K562 (cell line): ENCODE data around the gene APBB2. TPM values are rescaled to one million over a fixed set of nuclear protein-coding genes. Genes with fewer than 3 reads are reported as not detected.

Experiments used
- ATAC-seq: fragments of 200-7000 bp; cut with Tn5 transposase; 3 replicates; pipeline ENCODE4 v1.9.1; 2020; ENCODE audit warnings: moderate library complexity
- BruUV-seq: library from RNA; stranded (reverse); fragments of 400-500 nt; replicated peaks from 2 replicates; lab custom pipeline; 2021; lab: Mats Ljungman, UMichigan
- CTCF ChIA-PET: fragments of 300-600 bp; formaldehyde crosslinking; extraction: SDS; loops from one replicate; lab custom pipeline; 2021; ENCODE audit warnings: low intra/inter-chr PET ratio; lab: Yijun Ruan, JAX
- POLR2A ChIA-PET: fragments of 300-600, 350-650 bp; sonication (Branson Sonifier 250); formaldehyde crosslinking; extraction: SDS; loops from one replicate; lab custom pipeline; 2021; ENCODE audit warnings: antibody characterized with exemption, inconsistent platforms; lab: Yijun Ruan, JAX
- DNase-seq, 4 experiments: peaks; one replicate each; pipeline versions ENCODE4 v3.0.0 to v3.0.0-alpha.2; 2011 to 2018; ENCODE audit warnings: low spot score in 3 of 4, mixed read lengths in 3 of 4; ENCODE audit errors: extremely low read depth in 1 of 4
- FAIRE-seq: peaks from 2 replicates; lab custom pipeline; 2011; peaks lifted over from hg19 to GRCh38; lab: Jason Lieb, UNC
- H2AFZ ChIP-seq: 2 replicates; pipeline ENCODE4 v1.6.0; 2011; ENCODE audit warnings: low read depth, low read length, control low read depth, inconsistent platforms
- H3K27ac ChIP-seq: fragments of 200-600 bp; 3 replicates; pipeline ENCODE4 v1.8.0; 2011; ENCODE audit warnings: low read depth, mild to moderate bottlenecking, control low read depth, inconsistent platforms, low read length, moderate library complexity, mixed read lengths; ENCODE audit errors: extremely low read depth
- H3K27me3 ChIP-seq, 2 experiments: fragments of 300-600 bp in 1 of 2; 2 replicates in 1 of 2; 3 replicates in 1 of 2; pipeline versions ENCODE4 v1.6.0 to v1.8.0; 2011; ENCODE audit warnings: inconsistent platforms in 2 of 2, low read length in 2 of 2, mild to moderate bottlenecking in 1 of 2, mixed read lengths in 1 of 2, moderate library complexity in 1 of 2; ENCODE audit not compliant: control insufficient read depth in 2 of 2, insufficient read depth in 2 of 2
- H3K36me3 ChIP-seq: fragments of 300-600 bp; 3 replicates; pipeline ENCODE4 v1.8.0; 2011; ENCODE audit warnings: mild to moderate bottlenecking, low read length, inconsistent platforms; ENCODE audit not compliant: control insufficient read depth, insufficient read depth
- H3K4me1 ChIP-seq, 2 experiments: fragments of 200-600 bp in 1 of 2; replicated peaks in 1 of 2; 2 replicates in 1 of 2; 3 replicates in 1 of 2; pipeline versions ENCODE4 v1.5.1 to v1.8.0; 2011; ENCODE audit warnings: inconsistent platforms in 2 of 2, low read length in 2 of 2, mild to moderate bottlenecking in 1 of 2, mixed read lengths in 1 of 2, moderate library complexity in 1 of 2; ENCODE audit not compliant: control insufficient read depth in 2 of 2, insufficient read depth in 2 of 2
- H3K4me2 ChIP-seq: 2 replicates; pipeline ENCODE4 v1.6.1; 2011; ENCODE audit warnings: low read length, control low read depth, inconsistent platforms, mixed read lengths; ENCODE audit not compliant: insufficient read depth
- H3K4me3 ChIP-seq: fragments of 200-600 bp; sonication (generic), shearing (Covaris generic); 2 replicates; pipeline ENCODE4 v1.5.1; 2016; ENCODE audit warnings: control low read depth, inconsistent platforms
- H3K79me2 ChIP-seq: fragments of 200-600 bp; 3 replicates; pipeline ENCODE4 v1.8.0; 2011; ENCODE audit warnings: low read length, inconsistent platforms; ENCODE audit not compliant: control insufficient read depth, insufficient read depth
- H3K9ac ChIP-seq, 2 experiments: 2 replicates each; pipeline versions ENCODE4 v1.6.0 to v1.6.1; 2011; ENCODE audit warnings: low read depth in 2 of 2, low read length in 2 of 2, control low read depth in 1 of 2, inconsistent platforms in 1 of 2, mild to moderate bottlenecking in 1 of 2, mixed read lengths in 1 of 2; ENCODE audit not compliant: insufficient read depth in 1 of 2
- H3K9me1 ChIP-seq: one replicate; pipeline ENCODE4 v1.6.0; 2011; ENCODE audit warnings: inconsistent platforms, mild to moderate bottlenecking, low read length, moderate library complexity; ENCODE audit not compliant: control insufficient read depth, insufficient read depth
- H3K9me3 ChIP-seq: replicated peaks from 2 replicates; pipeline ENCODE4 v1.5.1; 2011; ENCODE audit warnings: low read depth, low read length, inconsistent platforms; ENCODE audit not compliant: control insufficient read depth, insufficient read depth
- H4K20me1 ChIP-seq: replicated peaks from 2 replicates; pipeline ENCODE4 v1.6.1; 2011; ENCODE audit warnings: low read length, inconsistent platforms, mixed read lengths; ENCODE audit not compliant: control insufficient read depth, insufficient read depth
- ARID1B ChIP-seq: fragments of 450-650 bp; IDR thresholded peaks from 2 replicates; pipeline ENCODE4 v1.6.1; 2016; ENCODE audit warnings: antibody characterized with exemption, mild to moderate bottlenecking, inconsistent platforms
- CHAMP1 ChIP-seq: fragments of 450-650 bp; IDR thresholded peaks from 2 replicates; pipeline ENCODE4 v1.6.1; 2016; ENCODE audit warnings: mild to moderate bottlenecking
- FOSL1 ChIP-seq: fragments of 200-800 bp; sonication (Bioruptor generic); conservative IDR thresholded peaks from 2 replicates; pipeline ENCODE4 v1.6.1; 2016; ENCODE audit warnings: missing genetic modification characterization, missing compliant biosample characterization
- GATAD2A ChIP-seq: fragments of 450-650 bp; IDR thresholded peaks from 2 replicates; pipeline ENCODE4 v1.6.1; 2017
- MXI1 ChIP-seq: IDR thresholded peaks from 2 replicates; pipeline ENCODE4 v1.6.1; 2011; ENCODE audit warnings: low read depth, mild to moderate bottlenecking, improper control_type of control experiment, low read length
- PHF21A ChIP-seq: fragments of 450-650 bp; IDR thresholded peaks from 2 replicates; pipeline ENCODE4 v1.6.1; 2017; ENCODE audit warnings: low read depth, borderline replicate concordance
- TSC22D4 ChIP-seq: fragments of 450-650 bp; IDR thresholded peaks from 2 replicates; pipeline ENCODE4 v1.6.1; 2016; ENCODE audit warnings: missing genetic modification characterization, missing biosample characterization, control low read depth
- ZNF324 ChIP-seq: fragments of 250-450 bp; sonication (Bioruptor Pico); IDR thresholded peaks from 2 replicates; pipeline ENCODE4 v1.4.0; 2020; ENCODE audit warnings: mild to moderate bottlenecking
- ZNF354B ChIP-seq: fragments of 250-450 bp; sonication (Bioruptor Pico); IDR thresholded peaks from 2 replicates; pipeline ENCODE4 v1.4.0; 2020
- ZNF449 ChIP-seq: fragments of 250-450 bp; sonication (Bioruptor Pico); IDR thresholded peaks from 2 replicates; pipeline ENCODE4 v1.8.0; 2022; ENCODE audit warnings: moderate library complexity, mild to moderate bottlenecking, inconsistent platforms
- WGBS: fragments of 100-300 bp; shearing (Covaris generic); methylation state at CpG from one replicate; pipeline ENCODE4 v1.1.6; 2016; ENCODE audit warnings: low coverage, mixed read lengths; ENCODE audit not compliant: insufficient coverage; ENCODE audit errors: missing lambda C conversion rate; 5-methylcytosine and 5-hydroxymethylcytosine counted together
- in situ Hi-C: fragments of 300-500 bp; cut with MboI; formaldehyde crosslinking; loops from 4 replicates; pipeline ENCODE4 v1.15.0; 2018; ENCODE audit warnings: inconsistent platforms, mixed read lengths
- intact Hi-C: fragments of 100-400 bp; cut with micrococcal nuclease; formaldehyde crosslinking; loops from 2 replicates; pipeline ENCODE4 v1.14.2; 2022
- polyA plus RNA-seq, 8 experiments: library from polyadenylated mRNA; depleted of rRNA in 4 of 8; stranded (reverse) in 5 of 8; unstranded in 3 of 8; fragments of >200 nt; fragmentation: Nextera tagmentation in 2 of 8; fragmentation: Illumina TruSeq in 1 of 8; extraction: Ambion mirVana in 2 of 8; extraction: Trizol in 1 of 8; gene quantifications; 2 replicates each; pipeline versions ENCODE4 v1.2.1 to v1.2.3, GENCODE V29; 2011 to 2014; ENCODE audit warnings: inconsistent platforms in 1 of 8, missing spikeins in 1 of 8
- total RNA-seq, 7 experiments: library from RNA; depleted of rRNA in 6 of 7; stranded (reverse); fragments of >200 nt in 6 of 7; fragmentation: Illumina TruSeq in 2 of 7; extraction: Trizol in 2 of 7; gene quantifications; 2 replicates each; pipeline versions ENCODE4 v1.2.1 to v1.2.3, GENCODE V29; 2011 to 2021; ENCODE audit warnings: low replicate concordance in 1 of 7
- TF ChIP-seq, protein P1 (sequence below): fragments of 450-650 bp; IDR thresholded peaks from 2 replicates; pipeline ENCODE4 v1.6.1; 2018; ENCODE audit not compliant: partially characterized antibody
- TF ChIP-seq, protein P2 (sequence below), 2 experiments: fragments of 200-800 bp in 1 of 2; sonication (Bioruptor generic) in 1 of 2; sonication (generic) in 1 of 2; formaldehyde crosslinking in 1 of 2; IDR thresholded peaks in 1 of 2; conservative IDR thresholded peaks in 1 of 2; 2 replicates each; pipeline versions ENCODE4 v1.5.0 to v1.6.1; 2016 to 2020; ENCODE audit warnings: missing compliant biosample characterization in 1 of 2, missing genetic modification characterization in 1 of 2, missing genetic modification reagents in 1 of 2

The APBB2 gene
- total and polyA plus RNA-seq, 9 of the 15 experiments (the other 6 are each of a cell fraction or from before 2014, with no cell fraction given): 0.08 to 2.1 (median 1.4) TPM

GRCh38 chr4:41172786-41173185 lies 41.6 kb downstream of the APBB2 start:
- no peaks in the 10 kb centered on the region for H4K20me1 ChIP-seq
- CTCF ChIA-PET: no interaction called here
- intact Hi-C loops: no loop called here
- in situ Hi-C loops: no loop called here
- no TSS peak for BruUV-seq
- POLR2A ChIA-PET: interaction anchor here (0.5 kb wide), 1 partner anchor 1207 kb away, joined by 3 read pairs; no protein-coding TSS in a partner anchor
- no peak overlapping the region for H3K4me2 ChIP-seq
- H3K9me1 ChIP-seq: no peaks in the 10 kb centered on the region
- no peak for FAIRE-seq
- no peak for ATAC-seq
- H3K27me3 ChIP-seq: no peaks in the 10 kb centered on the region; a peak in 1 of 5 replicates
- H3K79me2 ChIP-seq: no peaks in the 10 kb centered on the region
- no peak overlapping the region for H3K27ac ChIP-seq
- H3K9ac ChIP-seq: no peak overlapping the region
- no peaks in the 10 kb centered on the region for H3K36me3 ChIP-seq
- no peaks in the 10 kb centered on the region for H3K9me3 ChIP-seq
- H3K4me1 ChIP-seq: no peaks in the 10 kb centered on the region
- WGBS: 4% methylated on average over 2 of the region's 2 CpGs
- no peak overlapping the region for H3K4me3 ChIP-seq
- DNase-seq: no peak
- H2AFZ ChIP-seq: no peak overlapping the region
- TF ChIP-seq CHAMP1 (no peak), ZNF449 (no peak), MXI1 (no peak), TSC22D4 (tag) (no peak), PHF21A (no peak), ARID1B (no peak), ZNF324 (no peak), FOSL1 (tag) (no peak), GATAD2A (no peak), ZNF354B (CRISPR knock-in tag) (no peak)
- TF ChIP-seq, protein P1, sequence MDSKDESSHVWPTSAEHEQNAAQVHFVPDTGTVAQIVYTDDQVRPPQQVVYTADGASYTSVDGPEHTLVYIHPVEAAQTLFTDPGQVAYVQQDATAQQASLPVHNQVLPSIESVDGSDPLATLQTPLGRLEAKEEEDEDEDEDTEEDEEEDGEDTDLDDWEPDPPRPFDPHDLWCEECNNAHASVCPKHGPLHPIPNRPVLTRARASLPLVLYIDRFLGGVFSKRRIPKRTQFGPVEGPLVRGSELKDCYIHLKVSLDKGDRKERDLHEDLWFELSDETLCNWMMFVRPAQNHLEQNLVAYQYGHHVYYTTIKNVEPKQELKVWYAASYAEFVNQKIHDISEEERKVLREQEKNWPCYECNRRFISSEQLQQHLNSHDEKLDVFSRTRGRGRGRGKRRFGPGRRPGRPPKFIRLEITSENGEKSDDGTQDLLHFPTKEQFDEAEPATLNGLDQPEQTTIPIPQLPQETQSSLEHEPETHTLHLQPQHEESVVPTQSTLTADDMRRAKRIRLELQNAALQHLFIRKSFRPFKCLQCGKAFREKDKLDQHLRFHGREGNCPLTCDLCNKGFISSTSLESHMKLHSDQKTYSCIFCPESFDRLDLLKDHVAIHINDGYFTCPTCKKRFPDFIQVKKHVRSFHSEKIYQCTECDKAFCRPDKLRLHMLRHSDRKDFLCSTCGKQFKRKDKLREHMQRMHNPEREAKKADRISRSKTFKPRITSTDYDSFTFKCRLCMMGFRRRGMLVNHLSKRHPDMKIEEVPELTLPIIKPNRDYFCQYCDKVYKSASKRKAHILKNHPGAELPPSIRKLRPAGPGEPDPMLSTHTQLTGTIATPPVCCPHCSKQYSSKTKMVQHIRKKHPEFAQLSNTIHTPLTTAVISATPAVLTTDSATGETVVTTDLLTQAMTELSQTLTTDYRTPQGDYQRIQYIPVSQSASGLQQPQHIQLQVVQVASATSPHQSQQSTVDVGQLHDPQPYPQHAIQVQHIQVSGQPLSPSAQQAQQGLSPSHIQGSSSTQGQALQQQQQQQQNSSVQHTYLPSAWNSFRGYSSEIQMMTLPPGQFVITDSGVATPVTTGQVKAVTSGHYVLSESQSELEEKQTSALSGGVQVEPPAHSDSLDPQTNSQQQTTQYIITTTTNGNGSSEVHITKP: no peak
- TF ChIP-seq, protein P2, sequence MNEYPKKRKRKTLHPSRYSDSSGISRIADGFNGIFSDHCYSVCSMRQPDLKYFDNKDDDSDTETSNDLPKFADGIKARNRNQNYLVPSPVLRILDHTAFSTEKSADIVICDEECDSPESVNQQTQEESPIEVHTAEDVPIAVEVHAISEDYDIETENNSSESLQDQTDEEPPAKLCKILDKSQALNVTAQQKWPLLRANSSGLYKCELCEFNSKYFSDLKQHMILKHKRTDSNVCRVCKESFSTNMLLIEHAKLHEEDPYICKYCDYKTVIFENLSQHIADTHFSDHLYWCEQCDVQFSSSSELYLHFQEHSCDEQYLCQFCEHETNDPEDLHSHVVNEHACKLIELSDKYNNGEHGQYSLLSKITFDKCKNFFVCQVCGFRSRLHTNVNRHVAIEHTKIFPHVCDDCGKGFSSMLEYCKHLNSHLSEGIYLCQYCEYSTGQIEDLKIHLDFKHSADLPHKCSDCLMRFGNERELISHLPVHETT (CRISPR knock-in tag; conservative IDR thresholded peaks at IDR 0.05 in 1 of 2, IDR thresholded peaks at IDR 0.05 in 1 of 2): no peak
